Stimulated activated CD4-positive, alpha-beta T cell treated with anti-CD3 and anti-CD28 coated beads, Interleukin-4, amount 100 ng/mL, for 24 hours (primary cell): ENCODE results near the gene SH2D1B.

ENCODE experiments used
- DNase-seq: peaks from one replicate; pipeline ENCODE4 v3.0.0-alpha.2; 2020

SH2D1B gene

GRCh38 chr1:162397943-162398560, 13.9 kb downstream of the SH2D1B start:
- DNase-seq: no peak

GRCh38 chr1:162397039-162397448, 14.9 kb downstream of the SH2D1B start:
- DNase-seq: no peak

- no peak for DNase-seq
These were observed 15.6 kb downstream of the SH2D1B start for GRCh38 chr1:162396201-162396906.

GRCh38 chr1:162391790-162392563, 20.0 kb downstream of the SH2D1B start:
- no peak for DNase-seq

- DNase-seq: no peak
These were observed 21.3 kb downstream of the SH2D1B start for GRCh38 chr1:162390396-162391185.

- DNase-seq: no peak
These were observed 22.0 kb downstream of the SH2D1B start for GRCh38 chr1:162389971-162390370.

- no peak for DNase-seq
These were observed 22.7 kb downstream of the SH2D1B start for GRCh38 chr1:162389021-162389818.

- DNase-seq: no peak
These were observed 23.3 kb downstream of the SH2D1B start for GRCh38 chr1:162388615-162389014.

GRCh38 chr1:162388083-162388594, 23.8 kb downstream of the SH2D1B start:
- DNase-seq: no peak

- DNase-seq: no peak
These were observed 24.5 kb downstream of the SH2D1B start for GRCh38 chr1:162387226-162388082.

- DNase-seq: no peak
These were observed 25.4 kb downstream of the SH2D1B start for GRCh38 chr1:162386292-162387225.

- no peak for DNase-seq
These were observed 26.2 kb downstream of the SH2D1B start for GRCh38 chr1:162385702-162386101.

GRCh38 chr1:162385280-162385623, 26.7 kb downstream of the SH2D1B start:
- no peak for DNase-seq

- DNase-seq: no peak
These were observed 27.2 kb downstream of the SH2D1B start for GRCh38 chr1:162384601-162385279.

- no peak for DNase-seq
These were observed 27.8 kb downstream of the SH2D1B start for GRCh38 chr1:162384116-162384515.

- no peak for DNase-seq
These were observed 28.4 kb downstream of the SH2D1B start for GRCh38 chr1:162383516-162383915.

GRCh38 chr1:162383091-162383490, 28.8 kb downstream of the SH2D1B start:
- no peak for DNase-seq

GRCh38 chr1:162381941-162382750, 29.8 kb downstream of the SH2D1B start:
- no peak for DNase-seq
